Progenitor cell of endocrine pancreas (in vitro differentiated cells): ENCODE data around the gene GP5. TPM values are rescaled to one million over a fixed set of nuclear protein-coding genes. Genes with fewer than 3 reads are reported as not detected.

Experiments used
- DNase-seq: peaks from one replicate; pipeline ENCODE4 v3.0.0; 2021; ENCODE audit warnings: low spot score; ENCODE audit not compliant: unreplicated experiment
- H3K27ac Mint-ChIP-seq: 2 replicates; pipeline ENCODE4 v1.8.0; 2021; ENCODE audit warnings: mild to moderate bottlenecking, moderate library complexity, mixed read lengths
- H3K27me3 Mint-ChIP-seq: 2 replicates; pipeline ENCODE4 v1.8.0; 2021; ENCODE audit warnings: mixed read lengths
- H3K36me3 Mint-ChIP-seq: 2 replicates; pipeline ENCODE4 v1.8.0; 2022; ENCODE audit warnings: mixed read lengths; ENCODE audit not compliant: insufficient read depth
- H3K4me1 Mint-ChIP-seq: 2 replicates; pipeline ENCODE4 v1.8.0; 2021; ENCODE audit warnings: low read depth, mixed read lengths
- H3K4me3 Mint-ChIP-seq: 2 replicates; pipeline ENCODE4 v1.8.0; 2021; ENCODE audit warnings: low read depth, mild to moderate bottlenecking, moderate library complexity, mixed read lengths
- H3K9me3 Mint-ChIP-seq: 2 replicates; pipeline ENCODE4 v1.8.0; 2021; ENCODE audit warnings: low read depth, mixed read lengths
- CTCF ChIP-seq: fragments of 200-600 bp; sonication (generic); IDR thresholded peaks from one replicate; pipeline ENCODE4 v1.5.0; 2021; ENCODE audit warnings: antibody characterized with exemption, mild to moderate bottlenecking; ENCODE audit not compliant: unreplicated experiment
- total RNA-seq: library from RNA; stranded (reverse); gene quantifications from 2 replicates; pipeline ENCODE4 v1.2.1, GENCODE V29; 2021

GP5 gene
- total RNA-seq, 1 donor from 2014 or later: 0.24 TPM

GRCh38 chr3:194425399-194425798, 26.3 kb upstream of the GP5 start:
- DNase-seq: no peak
- Mint-ChIP-seq H3K4me3 (no peak overlapping the region), H3K4me1 (peaks cover 3% of the 10 kb centered on the region), H3K27me3 (no peaks in the 10 kb centered on the region), H3K9me3 (no peaks in the 10 kb centered on the region), H3K36me3 (peaks cover 18% of the 10 kb centered on the region), H3K27ac (no peak overlapping the region)
- TF ChIP-seq CTCF: no peak

DNA sequence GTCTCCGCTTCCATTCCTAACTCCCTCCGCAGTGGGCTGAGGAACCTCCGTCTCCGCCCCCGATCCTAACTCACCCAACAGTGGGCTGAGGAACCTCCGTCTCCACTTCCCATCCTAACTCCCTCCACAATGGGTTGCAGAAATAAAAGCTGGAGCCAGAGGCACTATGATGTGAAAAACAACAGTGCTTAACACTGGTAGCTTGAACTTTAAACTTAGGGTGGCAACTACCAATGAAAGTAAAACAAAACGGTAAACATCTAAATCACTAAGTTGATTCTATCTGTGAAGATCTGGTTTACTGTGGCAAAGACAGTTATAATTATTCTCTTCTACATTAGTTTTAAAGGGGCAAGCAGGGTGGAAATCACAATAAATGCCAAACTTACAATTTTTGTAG, 25.9 kb upstream of the GP5 start:
- no peak overlapping the region for H3K27ac Mint-ChIP-seq
- H3K36me3 Mint-ChIP-seq: peaks cover 18% of the 10 kb centered on the region
- DNase-seq: no peak

GRCh38 chr3:194424373-194424772, 25.3 kb upstream of the GP5 start:
- peaks cover 15% of the 10 kb centered on the region for H3K36me3 Mint-ChIP-seq
- no peak for DNase-seq
- H3K4me1 Mint-ChIP-seq: peaks cover 3% of the 10 kb centered on the region
- no peak overlapping the region for H3K27ac Mint-ChIP-seq
- no peak for TF ChIP-seq CTCF
- no peaks in the 10 kb centered on the region for H3K9me3 Mint-ChIP-seq
- H3K27me3 Mint-ChIP-seq: no peaks in the 10 kb centered on the region
- H3K4me3 Mint-ChIP-seq: no peak overlapping the region

More for the DNA sequence above, 25.9 kb upstream of the GP5 start:
- TF ChIP-seq CTCF: no peak
- no peaks in the 10 kb centered on the region for H3K27me3 Mint-ChIP-seq
- H3K9me3 Mint-ChIP-seq: no peaks in the 10 kb centered on the region
- H3K4me3 Mint-ChIP-seq: no peak overlapping the region
- H3K4me1 Mint-ChIP-seq: peaks cover 3% of the 10 kb centered on the region

DNA sequence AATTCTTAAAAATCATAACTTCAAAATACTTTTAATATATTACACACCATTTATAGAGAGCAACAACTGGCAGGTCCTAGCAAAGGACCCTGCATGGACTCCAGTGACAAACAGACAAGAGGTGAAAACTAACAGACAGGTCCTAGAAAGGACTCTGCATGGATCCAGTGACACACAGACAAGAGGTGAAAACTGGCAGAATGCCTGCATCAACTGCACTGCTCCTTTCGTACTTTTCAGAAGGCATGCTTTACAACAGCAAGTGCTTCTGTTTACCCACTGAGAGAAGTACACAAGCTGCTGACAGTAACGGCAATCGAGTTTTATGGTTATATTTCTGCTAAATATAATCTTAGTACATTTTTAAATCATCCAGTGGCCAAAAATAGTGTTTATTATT, 24.3 kb upstream of the GP5 start:
- Mint-ChIP-seq H3K27me3 (no peaks in the 10 kb centered on the region), H3K36me3 (peaks cover 14% of the 10 kb centered on the region), H3K4me1 (peaks cover 3% of the 10 kb centered on the region), H3K27ac (no peak overlapping the region), H3K9me3 (no peaks in the 10 kb centered on the region), H3K4me3 (no peak overlapping the region)
- TF ChIP-seq CTCF: no peak
- DNase-seq: no peak

DNA sequence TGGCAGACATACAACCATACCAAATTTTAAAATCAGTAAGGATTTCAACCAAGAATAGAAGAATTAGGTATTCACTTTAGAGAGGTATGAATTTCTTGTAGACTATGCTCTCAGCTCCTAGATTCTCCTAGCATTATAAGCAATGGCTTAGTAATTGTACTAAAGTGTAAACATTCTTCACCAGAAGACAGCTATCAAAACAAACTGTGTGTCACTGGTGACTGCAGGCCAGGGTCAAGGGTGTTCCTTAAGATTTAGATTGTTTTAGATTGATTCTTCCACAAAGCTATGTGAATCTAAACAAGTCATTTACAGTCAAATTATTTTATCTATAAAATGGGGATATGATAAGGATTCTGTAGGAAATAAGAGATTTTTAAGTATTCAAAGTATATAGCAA, 23.1 kb upstream of the GP5 start:
- no peak overlapping the region for H3K27ac Mint-ChIP-seq
- peaks cover 15% of the 10 kb centered on the region for H3K36me3 Mint-ChIP-seq
- H3K4me1 Mint-ChIP-seq: peaks cover 3% of the 10 kb centered on the region
- no peak overlapping the region for H3K4me3 Mint-ChIP-seq
- H3K9me3 Mint-ChIP-seq: no peaks in the 10 kb centered on the region
- no peak for TF ChIP-seq CTCF
- DNase-seq: no peak
- no peaks in the 10 kb centered on the region for H3K27me3 Mint-ChIP-seq
